ENCODE measurements around the gene PITPNC1. TPM values are rescaled to one million over a fixed set of nuclear protein-coding genes. Genes with fewer than 3 reads are reported as not detected.
A peak's percentile ranks its signal among the peaks of the same experiment; 100 is the strongest.

PITPNC1 gene
- total RNA-seq, 1 donor from 2014 or later: 28.7 TPM

DNA sequence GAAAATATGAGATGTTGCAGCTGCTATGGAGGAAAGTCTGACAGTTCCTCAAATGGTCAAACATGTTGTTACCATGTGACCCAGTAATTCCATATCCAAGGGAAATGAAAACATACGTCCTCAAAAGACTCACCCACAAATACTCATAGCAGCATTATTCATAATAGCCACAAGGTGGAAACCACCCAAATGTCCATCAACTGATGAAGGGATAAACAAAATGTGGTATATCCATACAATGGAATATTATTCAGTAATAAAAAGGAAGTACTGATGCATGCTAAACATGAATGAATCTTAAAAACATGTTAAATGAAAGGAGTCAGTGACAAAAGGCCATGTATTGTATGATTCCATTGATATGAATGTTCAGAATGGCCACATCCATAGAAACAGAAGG lies 140.2 kb downstream of the PITPNC1 start:
- FAIRE-seq (no peak), DNase-seq (ENCODE audit: low read depth) (no peak)
- H3K4me3 ChIP-seq (ENCODE audit: low read depth, low read length): no peak overlapping the region
- TF ChIP-seq, protein P1, sequence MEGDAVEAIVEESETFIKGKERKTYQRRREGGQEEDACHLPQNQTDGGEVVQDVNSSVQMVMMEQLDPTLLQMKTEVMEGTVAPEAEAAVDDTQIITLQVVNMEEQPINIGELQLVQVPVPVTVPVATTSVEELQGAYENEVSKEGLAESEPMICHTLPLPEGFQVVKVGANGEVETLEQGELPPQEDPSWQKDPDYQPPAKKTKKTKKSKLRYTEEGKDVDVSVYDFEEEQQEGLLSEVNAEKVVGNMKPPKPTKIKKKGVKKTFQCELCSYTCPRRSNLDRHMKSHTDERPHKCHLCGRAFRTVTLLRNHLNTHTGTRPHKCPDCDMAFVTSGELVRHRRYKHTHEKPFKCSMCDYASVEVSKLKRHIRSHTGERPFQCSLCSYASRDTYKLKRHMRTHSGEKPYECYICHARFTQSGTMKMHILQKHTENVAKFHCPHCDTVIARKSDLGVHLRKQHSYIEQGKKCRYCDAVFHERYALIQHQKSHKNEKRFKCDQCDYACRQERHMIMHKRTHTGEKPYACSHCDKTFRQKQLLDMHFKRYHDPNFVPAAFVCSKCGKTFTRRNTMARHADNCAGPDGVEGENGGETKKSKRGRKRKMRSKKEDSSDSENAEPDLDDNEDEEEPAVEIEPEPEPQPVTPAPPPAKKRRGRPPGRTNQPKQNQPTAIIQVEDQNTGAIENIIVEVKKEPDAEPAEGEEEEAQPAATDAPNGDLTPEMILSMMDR (IDR thresholded peaks at IDR 0.05; ENCODE audit: insufficient read depth, low read length, severe bottlenecking): no peak
- no peaks in the 10 kb centered on the region for H3K36me3 ChIP-seq (ENCODE audit: control insufficient read depth, insufficient read depth, low read length)
- H3K27me3 ChIP-seq (ENCODE audit: control insufficient read depth, insufficient read depth, low read length): no peaks in the 10 kb centered on the region

DNA sequence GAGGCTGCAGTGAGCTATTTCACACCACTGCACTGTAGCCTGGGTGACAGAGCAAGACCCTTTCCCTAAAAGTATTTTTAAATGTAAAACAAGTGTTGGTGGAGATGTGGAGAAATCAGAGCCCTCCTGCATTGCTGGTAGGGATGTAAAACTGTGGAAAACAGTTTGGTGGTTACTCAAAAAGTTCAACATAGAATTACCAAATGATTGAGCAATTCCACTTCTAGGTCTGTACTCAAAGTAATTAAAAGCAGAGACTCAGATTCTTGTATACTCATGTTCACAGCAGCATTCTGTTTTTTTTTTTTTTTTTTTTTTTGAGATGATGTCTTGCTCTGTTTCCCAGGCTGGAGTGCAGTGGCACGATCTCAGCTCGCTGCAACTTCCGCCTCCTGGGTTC lies 141.8 kb downstream of the PITPNC1 start:
- DNase-seq (ENCODE audit: low read depth) (no peak), FAIRE-seq (no peak)
- Histone ChIP-seq H3K4me3 (ENCODE audit: low read depth, low read length) (no peak overlapping the region), H3K27me3 (ENCODE audit: control insufficient read depth, insufficient read depth, low read length) (no peaks in the 10 kb centered on the region), H3K36me3 (ENCODE audit: control insufficient read depth, insufficient read depth, low read length) (no peaks in the 10 kb centered on the region)
- TF ChIP-seq, protein P1 (IDR thresholded peaks at IDR 0.05; ENCODE audit: insufficient read depth, low read length, severe bottlenecking): no peak

DNA sequence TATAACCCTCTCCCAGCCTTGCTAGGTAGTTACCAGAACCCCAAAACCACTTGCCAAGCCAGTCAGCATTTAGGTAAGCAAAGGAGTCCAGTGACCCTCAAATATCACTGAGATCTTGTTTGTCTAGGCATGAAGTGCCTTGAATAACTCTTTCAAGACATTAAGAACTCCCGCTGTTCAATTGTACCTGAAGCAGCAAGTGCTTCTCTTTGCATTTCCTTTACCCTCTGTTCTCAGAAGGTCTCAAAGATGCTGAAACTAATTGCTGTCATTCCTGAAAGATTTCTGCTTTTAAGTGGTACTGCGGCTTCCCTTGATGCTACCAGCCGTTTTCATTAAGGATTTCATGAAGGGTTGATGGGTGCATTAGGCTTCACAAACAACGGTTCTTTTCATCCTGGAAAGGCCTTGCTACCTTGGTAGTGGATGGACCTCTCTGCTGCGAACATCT lies 142.7 kb downstream of the PITPNC1 start:
- no peaks in the 10 kb centered on the region for H3K27me3 ChIP-seq (ENCODE audit: control insufficient read depth, insufficient read depth, low read length)
- DNase-seq (ENCODE audit: low read depth) (no peak), FAIRE-seq (no peak)
- no peak overlapping the region for H3K4me3 ChIP-seq (ENCODE audit: low read depth, low read length)
- no peaks in the 10 kb centered on the region for H3K36me3 ChIP-seq (ENCODE audit: control insufficient read depth, insufficient read depth, low read length)
- TF ChIP-seq, protein P1 (IDR thresholded peaks at IDR 0.05; ENCODE audit: insufficient read depth, low read length, severe bottlenecking): no peak

DNA sequence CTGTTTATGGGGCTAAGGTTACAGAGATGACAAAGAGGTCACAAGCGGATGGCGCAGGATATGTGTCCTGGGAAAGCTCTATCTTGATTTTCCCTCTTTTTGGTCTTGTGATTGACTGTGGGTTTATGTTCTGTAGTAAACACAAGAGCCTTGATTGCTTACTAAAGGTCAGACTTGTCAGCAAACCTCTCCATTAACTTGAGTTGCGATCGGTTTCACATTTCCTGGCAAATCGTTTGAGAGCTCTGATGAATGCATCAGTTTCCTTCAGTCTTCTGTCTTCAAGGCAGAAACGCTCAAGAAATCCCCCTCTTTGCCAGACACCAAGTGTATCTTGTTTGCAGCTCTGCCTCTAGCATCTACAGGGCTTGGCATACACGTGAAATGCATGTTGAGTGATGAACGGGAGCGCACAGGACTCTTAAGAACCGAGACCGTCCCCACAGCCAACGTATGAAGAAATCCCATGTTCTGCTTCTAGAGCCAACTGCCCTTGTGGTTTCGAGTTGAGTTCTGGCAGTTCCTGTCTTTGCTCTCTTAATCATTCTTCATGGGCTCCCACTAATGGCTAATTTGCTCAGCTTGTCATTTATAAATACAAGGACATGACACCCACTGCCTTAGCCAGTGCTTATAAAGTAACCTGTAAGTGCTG lies 143.3 kb downstream of the PITPNC1 start:
- DNase-seq (ENCODE audit: low read depth): peak; percentile 27
- Histone ChIP-seq H3K27me3 (ENCODE audit: control insufficient read depth, insufficient read depth, low read length) (no peaks in the 10 kb centered on the region), H3K4me3 (ENCODE audit: low read depth, low read length) (no peak overlapping the region), H3K36me3 (ENCODE audit: control insufficient read depth, insufficient read depth, low read length) (no peaks in the 10 kb centered on the region)
- FAIRE-seq: no peak
- TF ChIP-seq, protein P1 (IDR thresholded peaks at IDR 0.05; ENCODE audit: insufficient read depth, low read length, severe bottlenecking): no peak

DNA sequence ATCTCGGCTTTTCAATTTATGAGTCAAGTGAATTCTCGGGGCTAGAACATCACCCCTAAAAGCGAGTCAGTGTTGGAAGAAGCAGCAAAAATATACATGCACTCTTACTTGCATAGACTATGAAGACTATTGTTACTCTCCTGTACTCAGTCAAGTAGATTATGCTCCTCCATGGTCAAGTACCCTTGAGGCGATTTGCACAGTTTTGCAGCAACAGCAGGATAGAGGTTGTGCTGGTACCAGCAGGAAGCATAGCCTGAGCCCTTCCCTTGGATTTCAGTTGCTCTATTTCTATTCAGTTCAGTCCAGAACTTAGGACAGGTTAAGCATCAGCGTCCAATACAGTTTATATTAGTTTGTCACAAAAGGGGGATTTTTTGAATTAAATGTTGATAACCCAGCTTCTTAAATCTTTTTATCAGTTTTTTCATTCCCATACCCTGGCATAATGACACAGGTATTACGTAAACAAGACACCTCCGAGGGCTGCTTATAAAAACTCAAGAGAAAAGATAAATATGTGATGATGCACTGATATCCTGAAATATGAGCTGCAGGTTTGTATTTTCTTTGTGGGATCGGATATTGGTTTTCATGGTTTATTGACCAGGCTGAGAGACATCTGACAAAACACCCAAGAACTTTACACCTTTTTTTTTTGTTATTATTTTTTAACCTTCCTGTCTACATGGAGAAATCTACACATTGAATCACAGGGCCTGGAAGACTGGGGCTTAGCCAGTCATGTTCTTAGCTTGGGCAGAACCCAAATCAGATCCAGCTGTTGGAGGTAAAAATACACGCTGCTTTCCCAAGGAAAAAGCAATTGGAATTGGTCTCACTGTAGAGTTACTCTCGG lies 144.1 kb downstream of the PITPNC1 start:
- TF ChIP-seq, protein P1 (IDR thresholded peaks at IDR 0.05; ENCODE audit: insufficient read depth, low read length, severe bottlenecking): no peak
- FAIRE-seq (no peak), DNase-seq (ENCODE audit: low read depth) (no peak)
- no peak overlapping the region for H3K4me3 ChIP-seq (ENCODE audit: low read depth, low read length)
- no peaks in the 10 kb centered on the region for H3K36me3 ChIP-seq (ENCODE audit: control insufficient read depth, insufficient read depth, low read length)
- H3K27me3 ChIP-seq (ENCODE audit: control insufficient read depth, insufficient read depth, low read length): no peaks in the 10 kb centered on the region
